GM18508 (cell line): ENCODE results near the gene MIDN.

Experiments used
- ATAC-seq: cut with Tn5 transposase; IDR thresholded peaks from one replicate; pipeline ENCODE4 v1.9.1; 2021; ENCODE audit warnings: moderate number of reproducible peaks; ENCODE audit not compliant: insufficient read depth, unreplicated experiment

Gene MIDN

GRCh38 chr19:1268226-1269064, 20.1 kb downstream of the MIDN start:
- ATAC-seq = no peak

DNA sequence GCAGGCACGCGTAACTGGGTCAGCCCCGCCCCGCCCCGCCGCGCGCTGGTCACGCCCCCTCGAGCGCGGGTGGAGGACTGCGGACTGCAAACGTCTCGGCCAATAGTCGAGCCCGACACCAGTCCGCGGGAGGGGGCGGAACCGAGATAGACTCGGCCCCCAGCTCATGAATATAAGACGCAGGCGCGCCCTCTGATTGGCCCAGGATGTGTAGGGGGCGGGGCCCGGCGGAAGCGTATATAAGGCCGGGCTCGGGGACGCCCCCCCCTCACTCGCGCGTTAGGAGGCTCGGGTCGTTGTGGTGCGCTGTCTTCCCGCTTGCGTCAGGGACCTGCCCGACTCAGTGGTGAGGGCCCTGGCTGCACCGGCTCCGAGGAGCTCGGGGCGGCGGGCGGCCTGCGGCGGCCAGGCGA, 20.7 kb downstream of the MIDN start, which contains the start of gene CIRBP:
TSS of gene CIRBP (plus strand) at position 268 of the 413 bp plus-strand sequence. CDS start 1,602 bp downstream, outside the sequence.
- ATAC-seq = no peak

GRCh38 chr19:1269478-1270212, 21.3 kb downstream of the MIDN start:
- no peak for ATAC-seq

DNA sequence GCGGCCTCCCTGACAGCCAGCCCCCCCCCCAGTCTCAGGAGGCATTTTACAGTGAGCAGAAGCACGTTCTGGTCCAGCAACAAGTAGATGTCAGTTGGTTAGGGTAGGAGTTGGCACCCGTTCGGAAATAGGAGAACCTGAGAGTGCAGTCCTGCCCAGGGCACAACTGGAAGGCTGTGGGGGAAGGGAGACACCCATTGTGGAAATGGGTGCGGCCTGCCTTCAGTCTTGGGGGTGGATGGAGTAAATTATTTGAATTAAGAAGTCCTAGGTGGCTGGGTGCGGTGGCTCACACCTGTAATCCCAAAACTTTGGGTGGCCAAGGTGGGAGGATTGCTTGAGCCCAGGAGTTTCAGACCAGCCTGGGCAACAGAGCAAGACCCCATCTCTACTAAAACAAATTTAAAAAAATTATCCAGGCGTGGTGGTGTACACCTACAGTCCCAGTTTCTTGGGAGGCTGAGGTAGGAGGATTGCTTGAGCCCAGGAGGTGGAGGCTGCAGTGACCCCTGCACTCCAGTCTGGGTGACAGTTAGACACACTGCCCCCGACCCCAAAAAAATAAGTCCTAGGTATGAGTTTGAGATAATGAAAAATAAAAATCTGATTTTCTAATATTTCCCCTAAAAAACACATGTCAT, 21.9 kb downstream of the MIDN start:
- no peak for ATAC-seq

DNA sequence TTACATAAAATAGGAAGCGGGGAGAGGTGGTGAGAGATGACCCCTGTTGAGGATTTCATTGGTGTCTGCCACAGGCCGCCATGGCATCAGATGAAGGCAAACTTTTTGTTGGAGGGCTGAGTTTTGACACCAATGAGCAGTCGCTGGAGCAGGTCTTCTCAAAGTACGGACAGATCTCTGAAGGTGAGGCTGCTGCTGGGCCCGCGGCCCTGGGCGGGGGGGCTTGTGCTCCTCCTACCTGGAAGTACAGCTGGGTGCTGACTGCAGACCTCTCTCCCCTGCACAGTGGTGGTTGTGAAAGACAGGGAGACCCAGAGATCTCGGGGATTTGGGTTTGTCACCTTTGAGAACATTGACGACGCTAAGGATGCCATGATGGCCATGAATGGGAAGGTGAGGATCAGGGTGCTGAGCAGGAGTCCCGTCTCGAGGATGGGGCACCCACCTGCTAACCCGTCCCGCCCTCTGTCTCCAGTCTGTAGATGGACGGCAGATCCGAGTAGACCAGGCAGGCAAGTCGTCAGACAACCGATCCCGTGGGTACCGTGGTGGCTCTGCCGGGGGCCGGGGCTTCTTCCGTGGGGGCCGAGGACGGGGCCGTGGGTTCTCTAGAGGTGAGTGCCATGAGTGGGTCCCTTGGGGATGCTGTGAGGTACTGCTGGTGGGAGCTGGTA, 22.6 kb downstream of the MIDN start:
- no peak for ATAC-seq

GRCh38 chr19:1271528-1272422, 23.4 kb downstream of the MIDN start:
- no peak for ATAC-seq

GRCh38 chr19:1272423-1273262, 24.3 kb downstream of the MIDN start:
- ATAC-seq = no peak

DNA sequence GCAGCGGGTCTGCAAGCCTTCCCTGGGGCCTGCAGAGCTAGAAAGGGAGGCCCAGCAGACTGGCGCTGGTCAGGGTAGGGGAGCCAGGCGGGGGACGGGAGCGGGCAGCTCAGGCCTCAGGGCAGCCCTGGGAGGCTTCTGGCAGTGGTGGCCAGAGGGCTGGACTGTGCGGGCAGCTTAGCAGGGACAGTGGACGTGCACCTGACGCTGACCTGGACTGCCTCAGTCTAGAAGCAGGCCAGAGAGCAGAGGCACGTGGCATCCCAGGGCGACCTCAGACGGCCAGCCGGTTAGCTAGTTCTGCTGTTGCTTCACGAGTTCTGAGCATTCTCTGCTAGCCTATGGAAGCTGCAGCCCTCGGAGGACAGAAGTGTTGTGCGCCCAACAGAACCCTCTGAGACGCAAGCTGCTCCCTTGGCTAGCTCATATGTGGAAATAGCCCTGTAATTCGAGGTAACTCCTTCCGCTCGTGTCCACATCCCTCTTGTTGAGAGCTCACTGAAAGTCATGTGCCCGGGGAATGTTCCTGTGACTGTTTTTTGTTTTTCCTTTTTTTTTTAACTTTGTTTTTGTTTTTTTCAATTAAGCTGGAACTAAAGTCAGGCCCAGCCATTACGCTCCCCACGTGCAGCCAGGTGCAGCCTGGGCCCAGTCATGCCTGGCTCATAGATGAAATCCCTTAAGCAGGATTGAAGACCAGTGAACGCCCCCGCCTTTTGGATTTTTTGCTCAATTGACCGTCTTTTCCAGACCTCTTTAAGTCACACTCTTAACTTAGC, 25.1 kb downstream of the MIDN start:
- no peak for ATAC-seq

DNA sequence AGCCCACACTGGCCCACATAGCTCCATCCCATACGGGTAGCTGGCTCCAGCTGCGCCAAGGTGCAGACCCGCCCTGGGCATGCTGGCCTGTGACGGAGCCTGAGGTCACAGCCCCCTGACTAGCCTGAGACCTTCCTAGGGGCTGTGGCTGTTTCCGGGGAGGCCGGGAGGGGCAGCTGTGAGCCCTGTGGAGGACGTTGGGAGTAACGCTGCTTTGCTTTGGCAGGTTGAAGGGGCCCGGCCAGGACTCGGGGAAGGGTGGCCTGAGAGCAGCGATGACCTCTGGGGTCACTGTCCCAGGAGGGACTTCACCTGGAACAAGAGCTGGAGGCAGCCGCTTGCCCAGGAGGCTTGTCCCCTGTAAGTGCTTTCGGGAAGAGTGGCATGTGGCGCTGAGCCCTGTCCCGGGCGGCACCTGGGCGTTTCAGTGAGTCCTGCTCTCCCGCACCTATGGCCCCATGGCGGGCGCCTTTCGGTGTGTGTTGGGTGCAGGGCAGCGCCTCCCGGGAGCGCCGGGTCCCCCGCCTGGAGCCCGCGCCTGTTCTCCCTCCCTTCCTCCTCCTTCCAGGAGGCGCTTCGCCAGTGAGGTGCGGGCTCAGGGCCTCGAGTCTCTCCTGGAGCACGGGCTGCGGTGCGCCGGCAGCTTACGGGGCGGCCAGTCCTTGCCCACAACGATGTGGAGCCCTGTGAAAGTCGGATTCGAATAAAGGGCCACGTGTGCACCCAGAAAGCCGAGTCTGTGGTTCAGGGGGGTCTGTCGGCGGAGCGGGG, 25.9 kb downstream of the MIDN start:
- no peak for ATAC-seq

DNA sequence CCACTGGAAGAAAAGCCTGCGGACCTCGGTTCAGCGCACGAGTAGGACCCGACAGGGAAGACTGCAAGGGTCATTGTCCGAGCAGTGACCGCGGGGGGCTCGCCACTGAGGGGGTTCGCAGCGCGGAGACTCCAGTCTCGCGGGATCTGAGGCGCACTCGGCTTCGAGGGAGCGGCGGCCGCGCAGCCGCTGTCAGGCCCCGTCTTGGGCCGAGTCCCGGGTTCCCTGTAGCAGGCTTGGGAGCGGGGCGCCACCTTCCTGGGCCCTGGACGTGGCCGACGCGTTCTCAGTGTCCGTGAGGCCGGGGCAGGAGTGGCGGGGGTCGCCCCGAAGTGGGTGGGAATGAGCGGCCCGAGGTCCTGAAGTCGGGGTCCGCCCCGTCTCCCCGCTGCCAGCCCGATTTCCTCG, 26.5 kb downstream of the MIDN start:
- no peak for ATAC-seq

DNA sequence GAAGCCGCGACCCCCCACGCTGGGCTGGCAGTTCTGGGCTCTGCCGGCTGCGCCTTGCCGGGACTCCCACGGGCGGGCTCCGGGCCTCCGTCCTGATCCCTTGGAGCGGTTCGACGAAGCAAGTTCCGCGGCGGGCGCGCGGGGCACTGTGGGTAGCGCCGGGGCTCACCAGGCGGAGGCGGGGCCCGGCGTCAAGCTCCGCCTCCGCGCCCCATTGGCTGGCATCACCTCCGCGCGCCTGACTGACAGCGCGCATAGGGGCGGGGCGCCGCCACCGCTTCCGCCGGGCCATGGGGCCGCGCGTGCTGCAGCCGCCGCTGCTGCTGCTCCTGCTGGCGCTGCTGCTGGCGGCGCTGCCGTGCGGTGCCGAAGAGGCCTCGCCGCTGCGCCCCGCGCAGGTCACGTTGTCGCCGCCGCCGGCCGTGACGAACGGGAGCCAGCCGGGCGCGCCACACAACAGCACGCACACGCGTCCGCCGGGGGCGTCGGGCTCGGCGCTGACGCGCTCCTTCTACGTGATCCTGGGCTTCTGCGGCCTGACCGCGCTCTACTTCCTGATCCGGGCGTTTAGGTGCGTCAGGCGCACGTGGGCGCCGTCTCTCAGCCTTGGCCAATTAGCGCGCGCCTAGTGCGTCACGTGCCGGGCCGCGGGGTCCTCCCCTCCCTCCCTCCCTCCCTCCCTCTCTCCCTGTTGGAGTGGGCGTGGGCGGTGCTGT, 27.0 kb downstream of the MIDN start, which contains the start of gene FAM174C:
TSS of gene FAM174C (plus strand) at position 271 of the 716 bp plus-strand sequence. CDS start at position 291, 20 bp downstream.
- ATAC-seq = no peak

DNA sequence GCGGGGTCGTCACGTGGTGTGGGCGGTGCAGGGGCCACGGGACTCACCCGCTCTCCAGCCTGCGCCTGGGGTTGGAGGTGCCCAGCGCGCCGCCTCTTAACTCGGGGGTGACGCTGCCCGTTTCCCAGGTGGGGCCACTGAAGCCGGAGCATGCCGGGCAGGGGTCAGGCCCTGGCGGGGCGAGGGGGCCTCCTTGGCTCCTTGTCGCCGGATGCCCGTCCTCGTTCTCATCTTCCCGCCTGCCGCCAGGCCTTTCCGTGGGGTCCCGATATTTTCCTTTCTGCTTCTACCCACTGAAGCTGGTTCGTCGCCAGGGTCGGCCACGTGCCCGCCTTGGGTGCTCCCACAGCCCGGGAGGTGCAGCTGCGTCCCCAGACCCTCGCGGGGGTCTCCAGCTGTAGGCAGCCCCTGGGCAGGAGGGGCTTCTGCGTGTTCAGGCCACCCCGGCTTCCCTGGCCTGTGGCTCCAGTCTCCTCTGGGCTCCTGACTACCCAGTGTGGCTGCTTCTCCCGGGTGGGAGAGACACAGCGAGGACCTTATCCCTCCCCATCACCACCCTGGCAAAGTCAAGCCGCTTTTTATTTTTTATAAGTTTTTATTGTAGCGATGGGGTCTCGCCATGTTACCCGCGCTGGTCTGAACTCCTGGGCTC, 27.7 kb downstream of the MIDN start:
- ATAC-seq = no peak

- ATAC-seq = no peak
These were observed 28.2 kb downstream of the MIDN start for GRCh38 chr19:1276628-1277022.

DNA sequence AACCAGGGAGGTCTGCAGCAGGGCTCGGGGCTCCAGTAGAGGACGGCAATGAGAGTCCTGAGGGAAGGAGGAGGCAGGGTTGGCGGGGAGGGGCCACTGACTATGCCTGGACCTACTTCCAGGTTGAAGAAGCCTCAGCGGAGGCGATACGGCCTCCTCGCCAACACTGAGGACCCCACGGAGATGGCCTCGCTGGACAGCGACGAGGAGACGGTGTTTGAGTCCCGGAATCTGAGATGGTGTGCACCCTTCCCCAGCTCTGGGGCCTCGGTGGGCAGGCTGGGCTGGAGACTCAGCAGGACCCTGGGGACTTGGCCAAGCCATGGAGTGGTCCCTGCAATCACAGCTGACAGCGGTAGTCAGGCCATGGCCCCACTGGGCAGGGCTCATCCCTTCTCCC, 28.7 kb downstream of the MIDN start:
- no peak for ATAC-seq

- no peak for ATAC-seq
These were observed 29.7 kb downstream of the MIDN start for GRCh38 chr19:1278074-1278473.
